ENCODE measurements around the gene HSD17B1. TPM values are rescaled to one million over a fixed set of nuclear protein-coding genes. Genes with fewer than 3 reads are reported as not detected.

Gene HSD17B1
- total RNA-seq, 4 donors from 2014 or later: 0.35 to 3.1 TPM; not detected in 2

GRCh38 chr17:42547698-42548069 lies 5.0 kb upstream of the HSD17B1 start:
- Histone ChIP-seq H3K9me3 (no peaks in the 10 kb centered on the region), H3K27ac (no peak overlapping the region), H3K4me1 (no peaks in the 10 kb centered on the region), H3K4me3 (no peak overlapping the region), H3K27me3 (no peaks in the 10 kb centered on the region), H3K36me3 (no peaks in the 10 kb centered on the region)
- DNase-seq: no peak
- TF ChIP-seq CTCF (IDR thresholded peaks at IDR 0.05) (no peak), POLR2A (IDR thresholded peaks at IDR 0.05) (no peak)
- intact Hi-C loops (cut with DNase I; ENCODE audit: low total_unique reads): no loop called here

- intact Hi-C loops (cut with DNase I; ENCODE audit: low total_unique reads): no loop called here
- Histone ChIP-seq H3K9me3 (no peaks in the 10 kb centered on the region), H3K27me3 (no peaks in the 10 kb centered on the region), H3K4me1 (peaks cover under 1 to 2% of the 10 kb centered on the region in 2 donors), H3K4me3 (peak overlapping the region; percentile 7 to 8), H3K27ac (no peak overlapping the region), H3K36me3 (no peaks in the 10 kb centered on the region)
- TF ChIP-seq POLR2A (IDR thresholded peaks at IDR 0.05): no peak
- peak in 3 of 4 experiments; percentile 19 to 50 (median 27) for TF ChIP-seq CTCF (IDR thresholded peaks at IDR 0.05)
- DNase-seq: peak in 1 of 2 donors; percentile 51
Measured at GRCh38 chr17:42548070-42548837, 4.5 kb upstream of the HSD17B1 start.

GRCh38 chr17:42548993-42549755 lies 3.5 kb upstream of the HSD17B1 start:
- no peak for DNase-seq
- no peak overlapping the region for H3K4me3 ChIP-seq
- H3K27me3 ChIP-seq: no peaks in the 10 kb centered on the region
- TF ChIP-seq CTCF (IDR thresholded peaks at IDR 0.05) (no peak), POLR2A (IDR thresholded peaks at IDR 0.05) (no peak)
- no peaks in the 10 kb centered on the region for H3K36me3 ChIP-seq
- H3K9me3 ChIP-seq: no peaks in the 10 kb centered on the region
- H3K27ac ChIP-seq: no peak overlapping the region
- H3K4me1 ChIP-seq: peaks cover 4 to 9% of the 10 kb centered on the region in 2 donors
- intact Hi-C loops (cut with DNase I; ENCODE audit: low total_unique reads): no loop called here

GRCh38 chr17:42553161-42553818 lies 567 bp downstream of the HSD17B1 start:
- Histone ChIP-seq H3K4me3 (no peak overlapping the region), H3K27ac (peak overlapping the region in 1 of 2 donors; percentile 87), H3K27me3 (no peaks in the 10 kb centered on the region), H3K36me3 (no peaks in the 10 kb centered on the region), H3K4me1 (peaks cover 4 to 9% of the 10 kb centered on the region in 2 donors), H3K9me3 (no peaks in the 10 kb centered on the region)
- TF ChIP-seq CTCF (IDR thresholded peaks at IDR 0.05) (no peak), POLR2A (IDR thresholded peaks at IDR 0.05) (no peak)
- DNase-seq: peak in 1 of 2 donors; percentile 46
- intact Hi-C loops (cut with DNase I; ENCODE audit: low total_unique reads): no loop called here

Measured in uterus (tissue), 4 donors.